Airway epithelial cell (primary cell): ENCODE data around the gene TGM3. TPM values are rescaled to one million over a fixed set of nuclear protein-coding genes. Genes with fewer than 3 reads are reported as not detected.

ENCODE experiments used
- total RNA-seq: library from RNA; depleted of rRNA; stranded (reverse); fragments of >200 nt; gene quantifications from 2 replicates; pipeline ENCODE4 v1.2.3, GENCODE V29; 2015

Gene TGM3
- 0.14 and 0.35 TPM in 2 replicates for total RNA-seq

DNA sequence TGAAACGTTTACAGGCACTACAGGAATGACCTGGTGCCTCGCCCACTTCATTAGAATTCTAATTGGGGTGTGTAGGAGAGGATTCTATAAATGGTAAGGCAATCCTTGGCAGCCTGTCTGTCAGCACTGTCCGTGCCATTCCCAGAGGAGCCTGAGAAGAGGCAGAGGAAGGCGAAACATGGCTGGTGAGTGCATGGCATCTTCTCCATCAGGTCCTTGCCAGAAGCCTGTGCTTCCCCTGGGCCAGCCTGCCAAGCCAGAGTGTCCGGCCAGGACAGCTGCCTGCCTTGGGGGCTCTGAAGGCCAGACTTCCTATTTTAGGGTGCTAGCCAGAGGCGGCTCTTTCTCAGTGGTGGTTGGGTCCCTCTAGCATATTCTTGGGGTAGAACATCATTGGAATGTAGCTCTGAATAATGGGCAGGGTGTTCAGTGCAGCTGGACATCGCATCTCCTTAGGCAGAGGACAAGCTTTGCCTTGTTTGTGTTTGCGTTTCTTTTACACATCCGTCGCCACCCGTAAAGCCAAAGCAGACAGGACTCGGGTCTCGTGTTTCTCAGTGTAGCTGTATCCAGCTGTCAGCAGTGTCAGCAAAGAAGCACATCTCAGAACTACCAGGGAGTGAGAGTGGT is at the start of gene TGM3:
TSS of gene TGM3 (plus strand) at position 116 of the 630 bp plus-strand sequence. CDS start at position 179, 63 bp downstream.

DNA sequence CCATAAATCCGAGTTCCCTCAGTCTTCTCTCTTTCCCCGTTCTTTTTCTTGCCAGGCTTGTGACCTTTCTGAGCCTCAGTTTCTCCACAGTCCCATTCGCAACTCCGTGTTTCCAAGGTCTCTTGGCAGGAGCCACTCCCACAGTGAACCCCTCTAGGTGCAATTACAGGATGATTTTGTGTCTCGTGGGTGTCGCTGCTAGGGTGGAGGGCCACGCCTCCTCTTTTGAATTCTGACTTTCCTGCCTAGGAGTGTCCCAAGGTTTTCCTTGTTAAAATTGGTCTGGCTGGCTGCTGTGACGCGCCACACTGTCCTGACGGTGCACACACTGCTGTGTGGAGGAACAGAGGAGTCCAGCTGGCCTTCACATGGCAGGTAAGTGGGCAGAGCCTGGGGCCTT is 84.8 kb downstream of the TGM3 start, which contains the start of gene TGM6:
TSS of gene TGM6 (plus strand) at position 301 of the 400 bp plus-strand sequence. CDS start at position 369, 68 bp downstream.

Other genes starting within 250 kb of the TGM3 start
- gene STK35, start 194.2 kb upstream of the TGM3 start, total RNA-seq: 18.3 and 24.8 TPM in 2 replicates
- gene TGM6, start 84.9 kb downstream of the TGM3 start, total RNA-seq: not detected in 2 replicates
- gene SNRPB, start 174.8 kb downstream of the TGM3 start, total RNA-seq: 495 and 551 TPM in 2 replicates
- 8.0 and 9.3 TPM in 2 replicates for gene ZNF343, start 212.9 kb downstream of the TGM3 start, total RNA-seq
- not detected in 2 replicates for gene TMC2, start 240.6 kb downstream of the TGM3 start, total RNA-seq